Measurements from ENCODE around the gene MCRIP2.

GRCh38 chr16:660459-661183 is 19.0 kb downstream of the MCRIP2 start:
- TF ChIP-seq CHD2 (IDR thresholded peaks at IDR 0.05; ENCODE audit: low read length, partially characterized antibody): no peak
- TF ChIP-seq MAZ (IDR thresholded peaks at IDR 0.05; ENCODE audit: borderline replicate concordance, low read depth, low read length): no peak
- peak; percentile 40 to 54; a peak in 4 of 5 replicates for TF ChIP-seq RAD21 (conservative IDR thresholded peaks at IDR 0.05 in 1 of 2, IDR thresholded peaks at IDR 0.05 in 1 of 2)
- TF ChIP-seq CTCF (IDR thresholded peaks at IDR 0.05): peak; percentile 48
- no peak for TF ChIP-seq POLR2A (IDR thresholded peaks at IDR 0.05; ENCODE audit: low read length)
- TF ChIP-seq SMC3 (IDR thresholded peaks at IDR 0.05): peak; percentile 72
